HCEC 1CT (cell line): ENCODE data around the gene CIT.

ENCODE experiments used
- DNase-seq: peaks from one replicate; pipeline ENCODE4 v3.0.0-alpha.2; 2017

The CIT gene

DNA sequence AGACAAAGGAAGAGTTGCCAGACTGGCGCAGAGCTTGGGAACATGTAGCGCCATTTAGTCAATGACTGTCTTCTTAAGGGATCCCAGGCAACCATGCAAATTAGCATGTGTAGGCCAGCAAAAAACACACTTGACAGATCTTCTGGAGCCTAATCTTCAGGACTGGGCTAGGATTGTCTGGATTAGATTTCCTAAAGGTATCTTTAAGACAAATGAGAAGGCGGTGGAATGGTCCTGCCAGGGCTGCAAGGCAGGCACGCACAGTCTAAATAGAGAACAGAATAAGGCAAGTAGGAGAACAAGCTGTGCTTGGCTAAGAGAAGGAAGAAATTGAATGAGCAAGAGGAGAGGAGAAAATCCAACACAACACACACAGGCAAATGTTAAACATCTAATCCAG lies 80.0 kb downstream of the CIT start:
- DNase-seq = no peak

DNA sequence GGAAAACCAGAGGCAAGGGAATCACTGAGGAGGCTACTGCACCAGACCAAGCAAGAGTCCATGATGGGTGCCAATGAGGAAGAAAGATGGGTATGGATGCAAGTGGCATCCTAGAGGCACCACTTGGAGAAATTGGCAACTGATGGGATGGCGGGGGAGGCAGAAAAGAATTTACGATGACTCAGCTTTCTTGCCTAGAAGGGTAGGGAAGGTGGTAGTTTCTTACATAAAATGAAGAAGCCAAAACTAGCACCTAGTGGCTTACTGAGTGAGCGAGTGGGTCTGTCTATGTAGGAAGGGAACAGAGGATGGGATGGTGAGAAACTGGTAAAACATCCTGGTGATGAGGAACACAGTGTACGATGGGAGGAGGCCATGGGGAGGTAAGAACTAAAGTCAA lies 80.8 kb downstream of the CIT start:
- DNase-seq = no peak

DNA sequence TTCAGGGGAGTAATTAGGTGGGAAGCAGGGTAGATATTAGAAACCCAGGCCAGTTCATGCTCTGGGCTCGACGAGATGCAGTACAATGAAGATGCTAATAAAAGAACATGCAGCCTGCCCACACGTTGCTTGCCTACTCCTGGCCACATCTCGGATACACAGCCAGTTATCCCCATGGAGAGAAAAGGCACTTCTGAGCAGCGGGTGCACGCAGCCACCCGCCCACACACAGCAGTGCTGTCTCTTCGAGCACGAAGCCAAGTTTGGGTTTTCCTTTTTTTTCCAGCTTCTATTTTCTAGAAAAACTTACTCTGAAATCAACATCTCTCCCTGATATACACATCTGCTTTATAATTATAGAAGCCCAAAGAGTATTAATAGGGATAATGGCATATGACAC lies 85.7 kb downstream of the CIT start:
- no peak for DNase-seq

DNA sequence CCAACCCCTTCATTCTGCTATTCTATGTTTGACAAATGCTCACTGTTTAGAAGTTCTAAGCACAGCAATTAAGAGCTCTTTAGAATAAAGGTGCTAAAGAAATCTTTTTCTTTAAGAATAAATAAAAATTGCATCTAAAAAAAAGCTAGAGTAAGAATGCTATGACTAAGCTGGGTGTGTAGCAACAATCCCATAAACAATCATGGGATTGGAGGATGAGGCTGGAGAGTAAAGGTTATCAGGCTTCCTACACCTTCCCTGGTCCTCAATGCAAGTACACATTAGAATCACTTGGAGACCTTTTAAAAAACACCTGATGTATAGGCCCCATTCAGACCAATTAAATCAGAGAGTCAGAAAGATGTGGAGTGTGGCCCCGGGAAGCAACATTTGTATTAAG lies 88.3 kb downstream of the CIT start:
- DNase-seq = peak; percentile 40

DNA sequence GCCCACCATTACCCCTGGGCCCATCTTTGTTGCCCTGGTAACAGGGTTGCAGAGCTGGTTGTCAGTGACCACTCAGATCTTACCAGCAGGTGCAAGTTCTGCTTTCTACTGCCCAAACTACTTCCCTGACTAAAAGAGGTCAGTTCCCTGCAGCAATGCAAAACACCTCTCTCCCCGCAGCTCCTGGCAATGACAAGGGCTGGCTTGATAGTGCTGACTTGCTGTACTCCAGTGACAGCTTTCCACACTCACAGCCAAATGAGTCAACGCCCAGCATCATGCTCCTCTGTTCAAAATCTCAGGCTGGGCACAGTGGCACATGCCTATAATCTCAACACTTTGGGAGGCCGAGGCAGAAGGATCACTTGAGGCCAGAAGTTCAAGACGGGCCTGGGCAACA lies 90.6 kb downstream of the CIT start:
- DNase-seq = no peak

DNA sequence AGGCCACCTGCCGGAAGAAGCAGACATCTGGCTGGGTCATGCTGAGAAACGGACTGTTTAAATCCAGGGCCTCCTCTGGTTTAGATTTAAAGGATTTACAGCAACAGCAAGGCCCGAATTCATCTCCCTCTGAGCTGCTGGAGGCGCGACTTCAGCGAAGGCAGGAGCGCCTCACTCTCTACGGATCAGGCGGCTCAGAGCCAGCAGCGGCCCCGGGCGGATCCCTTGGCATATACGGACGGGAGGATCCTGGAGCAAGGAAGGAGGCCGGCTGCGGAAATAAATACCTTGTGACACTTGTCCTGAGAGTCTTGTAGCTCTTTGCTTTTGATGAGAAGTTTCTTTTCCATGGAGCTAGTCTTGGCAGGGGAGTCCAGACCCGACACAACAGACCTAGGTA lies 92.4 kb downstream of the CIT start:
- DNase-seq = no peak

DNA sequence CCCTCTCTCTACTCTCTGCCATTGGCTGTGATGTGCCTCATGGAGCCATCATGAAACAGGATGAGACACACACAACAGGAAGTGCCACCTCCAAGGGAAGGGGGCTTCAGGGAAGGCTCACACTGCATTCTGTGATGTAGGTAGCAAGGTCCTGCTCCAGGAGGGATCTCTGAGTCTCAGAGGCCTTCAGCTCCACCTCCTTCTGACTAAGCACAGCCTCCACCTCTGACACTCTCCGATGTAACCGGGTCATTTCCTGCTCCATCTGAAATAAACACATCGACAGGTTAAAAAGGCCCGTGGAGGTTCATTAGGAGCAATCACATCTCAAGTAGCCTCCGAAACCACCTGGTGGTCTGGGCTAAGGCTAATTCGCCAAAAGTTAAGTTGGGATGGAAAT lies 93.3 kb downstream of the CIT start:
- DNase-seq = no peak

DNA sequence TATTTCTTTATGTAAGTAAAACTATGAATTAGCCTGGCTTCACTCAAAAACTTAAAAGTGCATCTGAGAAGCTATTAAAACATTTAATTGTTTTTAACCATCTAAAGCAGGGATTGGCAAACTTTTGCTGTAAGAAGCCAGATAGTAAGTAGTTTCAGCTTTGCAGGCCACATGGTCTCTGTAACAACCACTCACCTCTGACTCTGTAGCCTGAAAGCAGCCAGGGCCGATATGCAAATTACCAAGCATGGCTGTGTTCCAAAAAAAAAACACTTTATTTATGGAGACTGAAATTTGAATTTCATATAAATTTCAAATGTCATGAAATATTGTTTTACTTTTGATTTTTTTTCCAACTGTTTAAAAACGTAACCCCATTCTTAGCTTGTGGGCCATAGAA lies 95.3 kb downstream of the CIT start:
- no peak for DNase-seq

DNA sequence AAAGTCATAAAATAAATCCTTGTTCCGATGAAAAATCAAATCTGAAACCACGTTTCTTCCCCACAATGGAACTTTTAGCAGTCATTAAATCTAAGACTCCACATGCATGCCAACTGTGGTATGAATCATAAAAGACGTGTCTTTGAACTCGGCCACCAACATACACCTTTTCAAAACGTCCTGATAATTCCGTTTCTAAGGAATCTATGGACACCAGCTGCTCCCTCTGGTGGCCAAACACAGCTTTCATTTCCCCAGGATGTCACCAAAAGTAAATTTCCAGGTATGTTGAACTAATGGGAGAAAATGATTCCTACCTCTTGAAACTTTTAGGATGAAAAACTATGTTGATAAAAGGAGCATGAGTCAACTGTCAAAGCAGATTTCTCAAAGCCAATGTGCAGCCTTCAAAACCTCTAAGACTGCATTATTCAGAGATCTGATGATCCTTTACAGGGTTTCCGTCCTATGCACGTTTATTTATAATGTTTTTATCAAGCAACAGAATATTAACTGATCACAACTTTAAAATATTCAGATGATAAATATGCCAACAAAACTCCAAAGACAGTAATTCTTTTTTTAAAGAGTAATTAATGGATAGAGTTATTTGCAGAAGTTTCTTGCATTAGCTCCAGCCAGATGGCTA lies 96.2 kb downstream of the CIT start:
- DNase-seq = peak; percentile 28

DNA sequence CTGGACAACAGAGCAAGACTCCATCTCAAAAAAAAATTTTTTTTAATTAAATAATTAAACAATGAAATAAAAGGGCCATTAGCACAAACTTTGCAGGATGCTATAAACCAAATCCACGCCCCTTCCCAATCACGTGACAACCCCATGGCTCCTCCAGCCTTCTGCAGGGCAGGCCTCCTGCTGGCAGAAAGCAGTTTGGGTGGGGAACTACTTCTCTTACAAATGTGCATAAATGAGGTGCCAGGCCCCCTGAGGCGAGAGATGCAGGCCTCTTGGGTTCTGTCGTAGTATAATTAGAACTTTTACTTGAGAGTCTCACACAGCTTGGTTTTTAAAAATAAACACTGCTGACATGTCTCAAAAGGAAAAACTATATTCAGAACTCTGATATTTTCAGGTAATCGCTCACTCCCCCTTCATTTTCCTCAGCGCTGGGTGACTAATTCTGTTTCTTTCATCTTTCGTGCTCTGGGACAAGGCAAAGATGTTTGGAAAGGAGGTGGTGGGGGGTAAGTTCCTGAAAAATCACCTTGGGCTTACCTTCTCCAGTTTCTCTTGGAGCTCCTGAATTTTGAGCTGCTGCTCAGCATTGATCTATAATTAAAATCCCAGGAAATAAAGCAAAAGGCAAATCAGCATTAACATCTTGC lies 101.7 kb downstream of the CIT start:
- DNase-seq = no peak

DNA sequence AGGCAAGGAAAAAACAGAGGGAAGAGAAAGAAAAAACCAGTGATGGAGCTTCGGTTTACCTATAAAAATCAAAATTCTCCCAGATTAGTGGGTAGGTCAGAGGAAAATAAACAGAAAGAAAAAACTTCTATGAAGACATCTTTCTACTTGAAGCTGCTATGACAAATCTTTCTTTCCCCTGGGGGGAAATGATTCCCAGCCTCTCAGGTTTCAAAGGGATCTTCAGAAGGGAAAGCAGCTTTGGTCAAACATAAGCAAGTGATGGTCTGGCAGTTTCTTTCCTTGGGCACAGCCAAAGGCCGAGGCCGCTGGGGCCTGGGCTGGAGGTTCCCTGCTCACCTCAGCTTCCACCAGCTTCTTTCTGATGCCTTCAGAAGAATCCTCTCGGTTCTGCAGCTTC lies 104.7 kb downstream of the CIT start:
- no peak for DNase-seq

DNA sequence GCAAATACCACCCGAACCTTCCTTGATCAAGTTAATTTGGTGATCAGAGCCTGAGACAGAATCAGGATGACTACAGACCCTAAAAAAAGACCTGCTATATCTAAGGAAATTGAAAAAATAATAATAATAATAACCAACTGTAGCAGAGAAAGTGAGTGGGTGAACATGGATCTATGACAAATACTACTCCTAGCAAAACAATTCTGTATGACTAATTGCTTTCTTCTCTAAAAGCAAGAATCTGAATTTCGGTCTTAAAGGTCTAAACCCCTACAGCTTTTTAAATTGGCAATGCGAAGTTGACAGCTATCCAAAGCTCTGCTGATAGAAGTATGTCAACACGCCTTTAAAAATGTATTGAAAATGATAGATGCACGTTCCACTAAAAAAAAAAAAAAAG lies 107.0 kb downstream of the CIT start:
- DNase-seq = peak; percentile 6

DNA sequence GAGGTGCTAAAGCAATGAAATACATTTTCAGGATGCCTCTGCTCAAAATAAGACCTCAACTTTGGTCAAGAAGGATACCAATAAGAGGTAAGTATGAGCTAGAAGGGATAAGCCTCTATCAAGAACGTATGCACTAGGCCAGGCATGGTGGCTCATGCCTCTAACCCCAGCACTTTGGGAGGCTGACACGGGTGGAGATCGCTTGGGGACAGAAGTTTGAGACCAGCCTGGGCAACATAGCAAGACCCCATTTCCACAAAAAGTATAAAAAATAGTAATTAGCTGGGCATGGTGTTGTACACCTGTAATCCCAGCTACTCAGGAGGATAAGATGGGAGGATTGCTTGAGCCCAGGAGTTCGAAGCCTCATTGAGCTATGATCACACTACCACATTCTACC lies 114.5 kb downstream of the CIT start:
- DNase-seq = no peak

DNA sequence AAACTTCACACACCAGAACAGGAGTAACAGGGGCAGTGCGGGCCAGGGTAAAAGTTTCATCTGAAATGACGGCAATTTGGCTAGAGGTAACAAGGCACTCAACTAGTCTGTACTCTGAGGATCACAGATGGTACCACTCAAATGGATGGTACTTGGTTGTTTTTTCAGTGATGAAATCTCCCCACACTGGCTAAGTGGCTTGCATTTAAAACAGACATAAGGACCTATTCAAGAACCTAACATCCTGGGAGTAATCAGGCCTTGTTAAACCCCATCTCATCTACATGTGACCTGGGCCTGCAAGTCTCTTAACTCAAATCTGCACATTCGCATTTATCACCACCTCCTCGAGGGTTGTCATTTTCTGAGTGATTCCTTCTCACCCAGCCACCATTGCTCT lies 118.4 kb downstream of the CIT start:
- no peak for DNase-seq

DNA sequence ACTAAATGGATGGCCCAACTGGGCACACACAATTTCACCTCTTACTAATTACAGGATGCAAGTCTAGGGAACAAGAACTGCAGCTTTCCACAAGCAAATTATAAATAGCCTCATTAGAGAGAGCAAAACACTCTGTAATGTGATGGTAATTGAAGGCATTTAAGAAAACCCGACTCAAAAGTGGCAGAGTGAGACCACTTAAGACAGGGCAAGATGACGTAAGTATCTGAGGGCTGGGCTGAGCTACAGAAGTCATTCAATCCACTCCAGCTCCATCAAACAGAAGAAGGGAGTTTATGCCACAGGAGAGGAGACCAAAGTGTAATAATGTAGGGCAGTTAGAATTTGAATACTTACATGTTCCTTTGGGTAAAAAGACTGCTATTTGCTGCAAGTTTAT lies 118.9 kb downstream of the CIT start:
- DNase-seq = no peak

DNA sequence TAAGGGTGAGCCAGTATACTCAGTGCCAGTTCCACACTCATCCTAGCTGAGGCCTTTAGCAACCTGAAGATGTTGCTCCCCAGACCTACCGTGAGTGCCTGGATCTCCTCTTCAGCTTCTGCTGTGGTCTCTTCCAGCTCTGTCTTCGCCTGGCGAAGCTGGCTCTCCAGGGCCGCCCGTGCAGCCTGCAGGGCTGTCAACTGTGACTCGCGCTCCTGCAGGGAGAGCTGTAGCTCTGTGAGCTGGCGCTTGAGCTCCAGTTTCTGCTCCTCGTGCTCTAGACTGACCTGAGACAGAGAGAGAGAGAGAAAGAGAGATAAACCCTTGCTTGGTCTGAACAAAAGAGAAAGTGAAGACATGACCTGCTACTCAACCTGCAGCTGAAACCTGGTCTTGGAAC lies 125.2 kb downstream of the CIT start:
- DNase-seq = no peak

DNA sequence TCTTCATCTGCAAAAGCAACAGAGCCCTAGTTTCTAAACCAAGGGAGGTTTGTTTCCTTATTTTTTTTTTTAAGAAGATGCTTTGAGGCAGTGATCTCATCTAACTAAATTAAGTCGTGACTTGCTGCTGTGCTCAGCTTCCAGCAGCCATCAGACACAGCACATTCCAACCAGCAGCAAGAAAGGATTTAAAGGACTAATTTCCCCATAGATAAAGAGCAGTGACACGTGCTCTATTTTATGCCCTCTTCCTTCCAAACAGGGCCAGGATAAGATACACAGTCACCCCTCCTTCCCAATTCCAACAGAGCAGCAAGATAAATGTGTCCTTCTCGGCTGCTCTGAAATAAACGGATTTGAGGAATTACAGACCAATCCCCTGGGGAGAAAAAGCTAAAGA lies 127.5 kb downstream of the CIT start:
- DNase-seq = peak; percentile 7

DNA sequence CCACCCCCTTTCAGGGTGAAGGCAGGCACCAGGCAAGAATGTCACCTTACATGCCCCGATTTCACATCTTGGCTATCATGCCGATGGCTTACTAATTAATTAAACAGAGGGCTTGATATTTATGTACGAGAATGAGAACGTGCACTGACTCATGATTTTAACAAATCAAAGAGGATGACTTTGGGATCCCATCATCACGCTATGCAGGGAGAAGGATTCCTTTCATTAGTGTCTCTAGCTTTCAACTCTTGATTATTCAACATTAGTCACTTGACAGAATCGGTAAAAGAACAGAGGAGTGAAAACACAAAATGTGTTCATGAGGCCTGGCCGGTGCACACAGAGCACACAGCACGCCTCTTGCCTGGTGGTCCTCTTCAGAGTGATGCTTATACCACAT lies 128.6 kb downstream of the CIT start:
- peak; percentile 81 for DNase-seq

DNA sequence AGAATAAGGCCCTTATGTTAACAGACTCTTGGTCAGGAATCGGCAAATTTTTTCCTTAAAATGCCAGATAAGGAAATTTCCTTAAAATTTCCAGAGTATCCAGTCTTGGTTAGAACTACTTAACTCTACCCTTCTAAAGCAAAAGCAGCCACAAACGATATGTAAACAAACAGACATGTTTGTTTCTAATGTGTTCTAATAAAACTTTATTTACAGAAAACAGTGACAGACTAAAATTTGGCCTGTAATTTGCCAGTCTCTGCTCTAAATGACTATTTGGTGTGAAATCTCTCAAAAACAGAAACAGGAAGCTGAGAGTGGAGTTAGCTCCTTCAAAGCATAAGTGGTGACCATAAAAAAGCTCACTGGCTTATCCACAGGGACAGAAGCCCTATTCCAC lies 131.0 kb downstream of the CIT start:
- no peak for DNase-seq

DNA sequence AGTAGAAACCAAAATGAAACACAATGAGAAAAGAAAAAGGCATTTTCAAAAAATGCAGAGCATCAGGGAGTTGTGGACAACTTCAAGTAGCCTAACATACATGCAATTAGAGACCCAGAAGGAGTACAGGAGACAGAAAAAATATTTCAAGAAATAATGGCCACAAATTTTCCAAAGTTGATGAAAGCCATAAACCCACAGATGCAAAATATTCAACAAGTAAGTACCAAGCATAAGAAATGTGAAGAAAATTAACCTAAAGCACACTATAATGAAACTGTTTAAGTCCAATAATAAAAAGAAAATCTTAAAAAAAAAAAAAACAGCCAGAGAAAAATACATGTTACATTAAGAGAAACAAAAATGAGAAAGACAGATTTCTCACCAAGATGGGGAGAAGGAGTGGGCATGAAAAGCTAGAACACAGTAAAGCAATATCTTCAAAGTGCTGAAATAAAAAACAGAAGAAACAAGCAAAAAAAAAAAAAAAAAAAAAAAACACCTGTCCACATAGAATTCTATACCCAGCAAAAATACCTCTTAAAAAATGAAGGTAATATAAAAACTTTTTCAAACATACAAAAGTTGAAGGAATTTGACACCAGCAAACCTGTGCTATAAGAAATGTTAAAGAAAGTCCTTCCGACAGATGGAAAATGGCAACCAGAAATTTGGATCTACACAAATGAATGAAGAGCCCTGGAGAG lies 132.1 kb downstream of the CIT start:
- DNase-seq = no peak

DNA sequence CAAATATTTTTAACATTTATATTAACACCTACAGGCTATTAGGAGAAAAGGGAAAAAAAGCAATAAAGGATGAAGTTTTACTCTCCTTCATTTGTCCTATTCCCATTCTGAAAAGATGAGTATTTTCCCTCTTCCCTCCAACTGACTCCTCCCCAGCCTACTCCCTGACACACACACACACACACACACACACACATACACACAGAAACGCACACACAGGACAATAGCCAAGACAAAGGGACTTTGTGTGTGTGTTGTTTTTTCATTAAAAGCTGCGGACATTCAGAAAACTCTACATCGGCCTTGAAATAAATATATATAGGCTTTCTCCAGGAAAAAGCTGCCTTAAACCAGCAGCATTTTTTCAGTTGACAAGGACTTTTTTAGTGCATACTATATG lies 134.4 kb downstream of the CIT start:
- DNase-seq = no peak

DNA sequence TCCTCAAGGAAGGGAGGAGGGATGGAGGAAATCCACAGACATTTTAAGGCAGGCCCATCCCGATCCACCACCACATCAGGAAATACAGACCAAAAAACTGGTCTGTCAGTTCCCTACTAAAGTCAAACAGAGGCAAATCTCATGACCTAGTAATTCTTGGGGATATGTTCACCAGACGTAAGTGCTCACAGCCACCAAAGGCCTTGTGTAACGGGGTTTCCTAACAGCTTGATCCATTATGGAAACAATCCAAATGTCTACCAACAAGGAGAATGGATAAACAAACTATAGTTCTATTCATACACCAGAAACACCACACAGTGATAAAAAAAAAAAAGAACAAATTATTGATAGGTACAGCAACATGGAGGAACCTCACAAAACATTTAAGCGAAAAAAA lies 136.3 kb downstream of the CIT start:
- DNase-seq = no peak

DNA sequence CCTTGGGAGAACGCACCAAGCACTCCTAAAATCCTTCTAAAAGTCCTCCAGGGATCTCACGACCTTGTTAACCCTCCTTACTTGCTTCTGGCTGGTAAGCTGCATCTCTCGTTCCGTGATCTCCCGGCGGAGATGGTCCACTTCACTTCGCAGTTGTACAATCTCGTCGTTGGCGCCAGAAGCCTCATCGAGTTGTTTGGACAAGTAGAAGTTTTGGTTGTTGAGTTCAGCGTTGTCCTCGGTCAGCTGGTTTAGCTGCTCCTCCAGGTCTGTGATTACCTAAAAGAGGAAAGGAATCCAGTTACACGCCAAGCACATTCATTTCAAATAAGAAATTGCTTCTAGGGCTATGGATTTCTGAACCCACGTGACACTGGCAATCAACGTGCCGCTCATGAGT lies 142.0 kb downstream of the CIT start:
- DNase-seq = no peak

DNA sequence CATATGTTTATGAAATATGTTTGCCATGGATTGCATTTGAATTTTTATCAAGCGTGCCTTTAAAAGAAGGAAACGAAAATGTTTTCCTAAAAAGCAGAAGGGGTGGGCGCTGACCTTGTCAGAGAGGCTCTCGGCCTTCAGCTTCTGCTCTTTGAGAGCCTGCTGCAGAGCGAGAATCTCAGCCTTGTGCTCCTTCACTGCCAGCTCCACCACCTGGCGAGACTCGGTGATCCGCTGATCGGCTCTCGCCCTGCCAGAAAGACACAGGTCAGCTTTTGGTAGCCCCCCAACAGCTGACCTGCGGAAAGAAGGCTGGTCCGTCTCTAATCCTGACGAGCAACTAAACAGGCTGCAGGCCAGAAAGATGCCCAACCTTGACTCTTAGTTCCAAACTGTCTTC lies 146.7 kb downstream of the CIT start:
- DNase-seq = no peak

DNA sequence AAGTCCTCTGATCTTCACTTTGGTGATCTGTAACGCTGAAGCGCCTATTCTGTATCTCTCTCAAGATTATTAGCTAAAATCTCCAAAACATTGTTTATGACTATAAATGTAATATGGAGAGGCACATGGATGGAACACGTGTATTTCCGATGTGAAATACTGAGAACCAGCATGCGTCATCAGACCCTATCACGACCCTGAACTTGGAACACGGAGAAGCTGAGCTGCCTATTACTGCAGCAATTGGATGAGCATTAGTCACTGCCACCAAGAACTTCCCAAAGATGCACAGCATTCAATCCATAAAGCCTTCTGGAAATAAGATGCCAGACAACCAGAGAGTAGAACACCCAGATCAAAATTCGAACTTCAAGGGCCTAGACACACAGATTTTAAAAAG lies 147.2 kb downstream of the CIT start:
- DNase-seq = no peak
